DND-41 (cell line): ENCODE measurements around the gene FREY1.

Experiments used
- ATAC-seq: fragments of 200-7000 bp; cut with Tn5 transposase; 3 replicates; pipeline ENCODE4 v1.9.1; 2021; ENCODE audit warnings: low read depth; ENCODE audit not compliant: insufficient read depth
- DNase-seq: peaks from one replicate; pipeline ENCODE4 v3.0.0-alpha.2; 2020
- H2AFZ ChIP-seq: 2 replicates; pipeline ENCODE4 v1.6.0; 2012; ENCODE audit warnings: low read depth, low read length
- H3K27ac ChIP-seq: 2 replicates; pipeline ENCODE4 v1.5.1; 2012; ENCODE audit warnings: low read length, inconsistent platforms
- H3K27me3 ChIP-seq: fragments of 200-600 bp; sonication (generic); 2 replicates; pipeline ENCODE4 v1.6.0; 2012; ENCODE audit warnings: low read length, mild to moderate bottlenecking, inconsistent platforms; ENCODE audit not compliant: insufficient read depth, poor library complexity
- H3K36me3 ChIP-seq: 2 replicates; pipeline ENCODE4 v1.5.1; 2012; ENCODE audit warnings: low read length, inconsistent platforms; ENCODE audit not compliant: insufficient read depth
- H3K4me1 ChIP-seq: 2 replicates; pipeline ENCODE4 v1.5.1; 2012; ENCODE audit warnings: mild to moderate bottlenecking, low read length; ENCODE audit not compliant: insufficient read depth
- H3K4me2 ChIP-seq: 2 replicates; pipeline ENCODE4 v1.6.0; 2012; ENCODE audit warnings: mild to moderate bottlenecking, moderate library complexity, low read length, inconsistent platforms; ENCODE audit not compliant: insufficient read depth
- H3K4me3 ChIP-seq, 2 experiments: fragments of 200-600 bp in 1 of 2; shearing (Covaris generic) in 1 of 2; 2 replicates each; pipeline ENCODE4 v1.5.1; 2012 to 2016; ENCODE audit warnings: inconsistent platforms in 2 of 2, low read length in 2 of 2, mild to moderate bottlenecking in 2 of 2, low read depth in 1 of 2, moderate library complexity in 1 of 2
- H3K79me2 ChIP-seq: 2 replicates; pipeline ENCODE4 v1.6.0; 2012; ENCODE audit warnings: low read length, inconsistent platforms; ENCODE audit not compliant: insufficient read depth
- H3K9ac ChIP-seq: 2 replicates; pipeline ENCODE4 v1.6.0; 2012; ENCODE audit warnings: low read depth, mild to moderate bottlenecking, inconsistent platforms, low read length, moderate library complexity
- H3K9me3 ChIP-seq: 2 replicates; pipeline ENCODE4 v1.5.1; 2012; ENCODE audit warnings: low read length, moderate library complexity, mild to moderate bottlenecking, inconsistent platforms; ENCODE audit not compliant: insufficient read depth, severe bottlenecking
- H4K20me1 ChIP-seq: 2 replicates; pipeline ENCODE4 v1.6.0; 2012; ENCODE audit warnings: low read length; ENCODE audit not compliant: insufficient read depth
- EZH2 ChIP-seq: IDR thresholded peaks from 3 replicates; pipeline ENCODE4 v1.6.1; 2012; ENCODE audit warnings: borderline replicate concordance, low read depth, mild to moderate bottlenecking, moderate library complexity, low read length, inconsistent platforms; ENCODE audit not compliant: severe bottlenecking
- TF ChIP-seq, protein P1 (sequence below): IDR thresholded peaks from 2 replicates; pipeline ENCODE4 v1.5.1; 2012; ENCODE audit warnings: borderline replicate concordance, low read length, moderate library complexity, mild to moderate bottlenecking; ENCODE audit not compliant: poor library complexity, severe bottlenecking; ENCODE audit errors: extremely low read depth

The FREY1 gene

DNA sequence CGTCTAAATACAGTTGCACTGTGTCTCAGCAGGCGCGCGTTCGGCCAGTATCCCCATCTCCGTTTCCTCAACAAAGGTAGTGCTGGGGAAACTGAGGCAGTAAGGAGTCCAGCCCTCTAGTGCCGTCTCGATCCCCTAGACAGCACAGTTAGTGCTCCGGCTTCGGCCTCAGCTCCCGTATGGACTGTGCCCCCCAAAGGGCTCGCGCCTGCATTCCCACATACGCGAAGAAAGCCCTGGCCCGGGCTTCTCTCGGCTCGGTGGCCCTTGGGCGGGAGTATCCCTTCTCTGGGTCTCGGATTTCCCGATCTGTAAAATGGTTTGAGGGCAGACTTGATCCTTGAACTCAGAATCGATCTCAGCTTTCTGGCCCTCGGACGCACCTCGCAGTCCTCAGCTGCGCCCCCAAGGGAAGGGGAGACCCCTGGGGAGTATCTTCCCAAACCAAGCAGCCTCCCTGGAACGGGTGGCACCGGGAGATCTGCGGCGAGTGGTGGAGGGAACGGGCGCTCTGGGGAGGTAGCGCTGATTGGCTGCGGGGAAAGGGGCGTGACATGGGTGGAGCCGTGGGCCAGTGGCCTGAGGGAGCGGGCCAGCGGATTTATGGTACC lies 11.4 kb upstream of the FREY1 start:
- no peaks in the 10 kb centered on the region for H3K27me3 ChIP-seq
- H3K4me3 ChIP-seq, result peak overlapping the region; percentile 64 to 91
- peak overlapping the region; percentile 94 for H3K4me2 ChIP-seq
- H2AFZ ChIP-seq, result peak overlapping the region; percentile 89
- peak overlapping the region; percentile 82 for H3K27ac ChIP-seq
- peaks cover 32% of the 10 kb centered on the region for H3K4me1 ChIP-seq
- ATAC-seq, result peak; percentile 52
- peaks cover 21% of the 10 kb centered on the region for H3K79me2 ChIP-seq
- TF ChIP-seq, protein P1, sequence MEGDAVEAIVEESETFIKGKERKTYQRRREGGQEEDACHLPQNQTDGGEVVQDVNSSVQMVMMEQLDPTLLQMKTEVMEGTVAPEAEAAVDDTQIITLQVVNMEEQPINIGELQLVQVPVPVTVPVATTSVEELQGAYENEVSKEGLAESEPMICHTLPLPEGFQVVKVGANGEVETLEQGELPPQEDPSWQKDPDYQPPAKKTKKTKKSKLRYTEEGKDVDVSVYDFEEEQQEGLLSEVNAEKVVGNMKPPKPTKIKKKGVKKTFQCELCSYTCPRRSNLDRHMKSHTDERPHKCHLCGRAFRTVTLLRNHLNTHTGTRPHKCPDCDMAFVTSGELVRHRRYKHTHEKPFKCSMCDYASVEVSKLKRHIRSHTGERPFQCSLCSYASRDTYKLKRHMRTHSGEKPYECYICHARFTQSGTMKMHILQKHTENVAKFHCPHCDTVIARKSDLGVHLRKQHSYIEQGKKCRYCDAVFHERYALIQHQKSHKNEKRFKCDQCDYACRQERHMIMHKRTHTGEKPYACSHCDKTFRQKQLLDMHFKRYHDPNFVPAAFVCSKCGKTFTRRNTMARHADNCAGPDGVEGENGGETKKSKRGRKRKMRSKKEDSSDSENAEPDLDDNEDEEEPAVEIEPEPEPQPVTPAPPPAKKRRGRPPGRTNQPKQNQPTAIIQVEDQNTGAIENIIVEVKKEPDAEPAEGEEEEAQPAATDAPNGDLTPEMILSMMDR, result no peak
- TF ChIP-seq EZH2, result no peak
- H3K9me3 ChIP-seq, result no peaks in the 10 kb centered on the region
- H3K36me3 ChIP-seq, result peaks cover 29% of the 10 kb centered on the region
- DNase-seq, result peak; percentile 74
- peaks cover 10% of the 10 kb centered on the region for H4K20me1 ChIP-seq
- H3K9ac ChIP-seq, result peak overlapping the region; percentile 74

DNA sequence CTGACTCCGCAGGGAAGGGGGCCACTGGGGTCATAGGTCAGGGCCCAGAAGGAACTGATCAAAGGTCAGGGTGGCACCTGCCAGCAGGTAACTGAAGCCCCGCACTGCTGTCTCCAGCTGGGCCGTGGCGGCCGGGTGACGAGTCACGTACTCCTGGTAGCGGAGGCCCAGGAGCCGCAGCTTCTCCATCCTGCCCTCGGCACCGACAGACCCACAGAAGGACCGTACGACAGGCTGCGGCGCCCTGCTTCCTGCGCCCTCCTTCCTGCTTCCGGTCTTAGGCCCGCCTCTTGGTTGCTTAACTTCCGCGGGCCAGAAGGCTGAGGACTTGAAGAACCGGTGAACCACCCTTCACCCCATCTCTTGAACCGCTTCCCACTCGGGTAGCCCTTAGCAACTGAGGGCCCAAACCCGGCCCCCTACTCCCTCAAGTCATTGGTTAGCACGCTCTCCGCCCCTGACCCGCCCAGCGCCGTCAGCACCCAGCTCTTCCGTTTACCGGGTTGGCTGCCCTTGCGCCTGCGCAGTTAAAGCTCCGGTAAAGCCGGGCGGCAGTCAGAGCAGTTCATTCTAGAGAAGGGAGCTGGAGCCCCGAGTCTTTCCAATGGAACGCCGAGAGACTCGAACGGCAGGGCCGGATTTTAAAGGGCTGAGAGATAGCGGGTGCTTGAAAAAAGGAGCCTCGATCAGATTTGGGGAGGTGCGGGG lies 10.7 kb upstream of the FREY1 start, which contains the start of gene PEX16:
Gene PEX16 (minus strand): TSS at position 255 of the 708 bp plus-strand sequence. CDS start 66 bp downstream, at position 189.
- Histone ChIP-seq H3K27ac (peak within 1 kb of the TSS; percentile 82), H3K4me1 (peaks cover 32% of the 10 kb centered on the region), H4K20me1 (peaks cover 10% of the 10 kb centered on the region), H3K27me3 (no peaks in the 10 kb centered on the region), H2AFZ (peak within 1 kb of the TSS; percentile 89), H3K9me3 (no peaks in the 10 kb centered on the region), H3K36me3 (peaks cover 35% of the 10 kb centered on the region), H3K79me2 (peaks cover 21% of the 10 kb centered on the region), H3K4me3 (peak within 1 kb of the TSS; percentile 64 to 91), H3K4me2 (peak within 1 kb of the TSS; percentile 94), H3K9ac (peak within 1 kb of the TSS; percentile 74)
- TF ChIP-seq, protein P1, result no peak
- ATAC-seq (peak; percentile 94), DNase-seq (peak; percentile 99)

DNA sequence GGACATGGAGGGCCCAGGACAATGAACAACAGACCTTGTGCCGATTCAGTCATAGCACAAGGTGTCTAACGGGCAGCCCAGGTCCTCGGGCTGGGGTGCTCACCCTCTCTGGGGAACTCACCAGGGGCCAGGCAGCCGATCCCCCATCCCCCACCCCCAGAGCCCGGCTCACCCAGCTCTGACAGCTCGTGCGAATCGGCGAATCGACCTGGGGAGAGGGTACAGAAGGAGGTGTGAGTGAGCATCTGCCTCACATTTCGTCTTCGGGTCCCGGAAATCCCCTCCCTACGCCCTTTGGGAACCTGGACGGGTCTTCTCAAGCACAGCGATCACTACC lies 10.2 kb upstream of the FREY1 start:
- Histone ChIP-seq H4K20me1 (peaks cover 10% of the 10 kb centered on the region), H3K36me3 (peaks cover 35% of the 10 kb centered on the region), H3K79me2 (peaks cover 21% of the 10 kb centered on the region), H3K9me3 (no peaks in the 10 kb centered on the region), H3K4me2 (peak overlapping the region; percentile 94), H3K9ac (peak overlapping the region; percentile 74), H3K27me3 (no peaks in the 10 kb centered on the region), H3K27ac (peak overlapping the region; percentile 82), H2AFZ (peak overlapping the region; percentile 89), H3K4me3 (peak overlapping the region; percentile 64 to 91), H3K4me1 (peaks cover 32% of the 10 kb centered on the region)
- no peak for ATAC-seq
- TF ChIP-seq, protein P1, result no peak
- no peak for TF ChIP-seq EZH2
- no peak for DNase-seq
